ENCODE results near the gene PCDHB7. TPM values are rescaled to one million over a fixed set of nuclear protein-coding genes. Genes with fewer than 3 reads are reported as not detected.
"Not testable (repeated sequence)": the region's sequence is repeated elsewhere in the genome, so short reads cannot be mapped to it uniquely, and the experiment has no call there.

The PCDHB7 gene
- total RNA-seq, 4 donors from 2014 or later: 0.49 to 1.1 (median 0.58) TPM

DNA sequence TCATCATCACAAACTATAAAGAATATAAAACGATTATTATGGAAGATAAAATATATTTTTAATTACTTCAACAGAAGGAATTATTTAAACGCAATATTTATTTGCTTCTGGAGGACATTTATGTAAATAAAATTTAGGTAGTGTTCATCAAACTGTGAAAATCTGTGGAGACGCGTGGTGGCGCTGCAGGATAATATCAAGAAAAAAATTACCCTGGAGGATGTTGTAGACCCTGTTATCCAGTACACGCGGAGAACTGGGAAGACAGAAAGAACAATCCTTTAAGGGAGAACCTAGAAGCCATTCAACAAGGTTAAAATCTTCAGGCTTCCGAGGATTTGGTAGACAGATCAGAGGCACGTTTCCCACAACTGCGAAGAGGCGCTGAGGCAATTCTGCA lies 36.0 kb downstream of the PCDHB7 start, which contains the start of gene PCDHB12:
PCDHB12 (plus strand) TSS at position 242 of the 400 bp plus-strand sequence. CDS start 189 bp downstream, outside the sequence.
- intact Hi-C loops (cut with DNase I; ENCODE audit: low total_unique reads): no loop called here

DNA sequence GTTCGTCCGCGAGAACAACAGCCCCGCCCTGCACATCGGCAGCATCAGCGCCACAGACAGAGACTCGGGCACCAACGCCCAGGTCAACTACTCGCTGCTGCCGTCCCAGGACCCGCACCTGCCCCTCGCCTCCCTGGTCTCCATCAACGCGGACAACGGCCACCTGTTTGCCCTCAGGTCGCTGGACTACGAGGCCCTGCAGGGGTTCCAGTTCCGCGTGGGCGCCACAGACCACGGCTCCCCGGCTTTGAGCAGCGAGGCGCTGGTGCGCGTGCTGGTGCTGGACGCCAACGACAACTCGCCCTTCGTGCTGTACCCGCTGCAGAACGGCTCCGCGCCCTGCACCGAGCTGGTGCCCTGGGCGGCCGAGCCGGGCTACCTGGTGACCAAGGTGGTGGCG lies 37.8 kb downstream of the PCDHB7 start:
- H3K4me3 ChIP-seq (ENCODE audit: low read depth, poor library complexity, severe bottlenecking); intact Hi-C loops (cut with DNase I; ENCODE audit: low total_unique reads); DNase-seq (ENCODE audit: low spot score in 2 of 2): not testable (repeated sequence)
- 34 to 35% methylated on average over 15 to 17 of the region's 39 CpGs for WGBS, 2 donors

More for the DNA sequence above, 36.0 kb downstream of the PCDHB7 start, which contains the start of gene PCDHB12:
- DNase-seq (ENCODE audit: low spot score in 2 of 2): no peak
- no peak within 1 kb of the TSS for H3K4me3 ChIP-seq (ENCODE audit: low read depth, poor library complexity, severe bottlenecking)
- 22 to 31% methylated on average over 11 of the region's 11 CpGs for WGBS, 2 donors
- TF ChIP-seq POLR2A (IDR thresholded peaks at IDR 0.05): no peak
- TF ChIP-seq, protein P1, sequence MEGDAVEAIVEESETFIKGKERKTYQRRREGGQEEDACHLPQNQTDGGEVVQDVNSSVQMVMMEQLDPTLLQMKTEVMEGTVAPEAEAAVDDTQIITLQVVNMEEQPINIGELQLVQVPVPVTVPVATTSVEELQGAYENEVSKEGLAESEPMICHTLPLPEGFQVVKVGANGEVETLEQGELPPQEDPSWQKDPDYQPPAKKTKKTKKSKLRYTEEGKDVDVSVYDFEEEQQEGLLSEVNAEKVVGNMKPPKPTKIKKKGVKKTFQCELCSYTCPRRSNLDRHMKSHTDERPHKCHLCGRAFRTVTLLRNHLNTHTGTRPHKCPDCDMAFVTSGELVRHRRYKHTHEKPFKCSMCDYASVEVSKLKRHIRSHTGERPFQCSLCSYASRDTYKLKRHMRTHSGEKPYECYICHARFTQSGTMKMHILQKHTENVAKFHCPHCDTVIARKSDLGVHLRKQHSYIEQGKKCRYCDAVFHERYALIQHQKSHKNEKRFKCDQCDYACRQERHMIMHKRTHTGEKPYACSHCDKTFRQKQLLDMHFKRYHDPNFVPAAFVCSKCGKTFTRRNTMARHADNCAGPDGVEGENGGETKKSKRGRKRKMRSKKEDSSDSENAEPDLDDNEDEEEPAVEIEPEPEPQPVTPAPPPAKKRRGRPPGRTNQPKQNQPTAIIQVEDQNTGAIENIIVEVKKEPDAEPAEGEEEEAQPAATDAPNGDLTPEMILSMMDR (IDR thresholded peaks at IDR 0.05): no peak

DNA sequence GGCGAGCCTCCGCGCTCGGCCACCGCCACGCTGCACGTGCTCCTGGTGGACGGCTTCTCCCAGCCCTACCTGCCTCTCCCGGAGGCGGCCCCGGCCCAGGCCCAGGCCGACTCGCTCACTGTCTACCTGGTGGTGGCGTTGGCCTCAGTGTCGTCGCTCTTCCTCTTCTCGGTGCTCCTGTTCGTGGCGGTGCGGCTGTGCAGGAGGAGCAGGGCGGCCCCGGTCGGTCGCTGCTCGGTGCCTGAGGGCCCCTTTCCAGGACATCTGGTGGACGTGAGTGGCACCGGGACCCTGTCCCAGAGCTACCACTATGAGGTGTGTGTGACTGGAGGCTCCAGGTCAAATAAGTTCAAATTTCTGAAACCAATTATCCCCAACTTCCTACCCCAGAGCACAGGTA lies 38.4 kb downstream of the PCDHB7 start:
- intact Hi-C loops (cut with DNase I; ENCODE audit: low total_unique reads); H3K4me3 ChIP-seq (ENCODE audit: low read depth, poor library complexity, severe bottlenecking); DNase-seq (ENCODE audit: low spot score in 2 of 2): not testable (repeated sequence)
- WGBS, 2 donors: 30 to 31% methylated on average over 3 to 19 of the region's 27 CpGs

DNA sequence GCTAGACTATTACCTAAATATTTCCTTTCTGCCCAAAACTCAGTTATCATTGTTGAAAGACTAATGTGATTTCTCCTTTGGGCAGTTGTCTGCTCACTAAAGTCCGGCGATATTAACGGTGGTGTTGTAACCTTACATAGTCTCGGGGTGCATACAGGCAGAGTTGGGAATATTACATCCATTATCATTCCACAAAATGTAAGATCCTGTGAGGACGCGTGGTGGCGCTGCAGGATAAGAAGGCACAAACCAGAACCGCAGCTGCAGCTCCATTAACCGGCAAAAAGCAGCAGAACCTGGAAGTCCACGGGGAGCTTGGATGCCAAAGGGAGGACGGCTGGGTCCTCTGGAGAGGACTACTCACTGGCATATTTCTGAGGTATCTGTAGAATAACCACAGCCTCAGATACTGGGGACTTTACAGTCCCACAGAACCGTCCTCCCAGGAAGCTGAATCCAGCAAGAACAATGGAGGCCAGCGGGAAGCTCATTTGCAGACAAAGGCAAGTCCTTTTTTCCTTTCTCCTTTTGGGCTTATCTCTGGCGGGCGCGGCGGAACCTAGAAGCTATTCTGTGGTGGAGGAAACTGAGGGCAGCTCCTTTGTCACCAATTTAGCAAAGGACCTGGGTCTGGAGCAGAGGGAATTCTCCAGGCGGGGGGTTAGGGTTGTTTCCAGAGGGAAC lies 41.4 kb downstream of the PCDHB7 start, which contains the start of gene PCDHB13:
PCDHB13 (plus strand) TSS at position 264 of the 684 bp plus-strand sequence; CDS start at position 469, 205 bp downstream.
- intact Hi-C loops (cut with DNase I; ENCODE audit: low total_unique reads); H3K4me3 ChIP-seq (ENCODE audit: low read depth, poor library complexity, severe bottlenecking); DNase-seq (ENCODE audit: low spot score in 2 of 2): not testable (repeated sequence)
- WGBS, 2 donors: 8 to 13% methylated on average over 13 of the region's 18 CpGs

DNA sequence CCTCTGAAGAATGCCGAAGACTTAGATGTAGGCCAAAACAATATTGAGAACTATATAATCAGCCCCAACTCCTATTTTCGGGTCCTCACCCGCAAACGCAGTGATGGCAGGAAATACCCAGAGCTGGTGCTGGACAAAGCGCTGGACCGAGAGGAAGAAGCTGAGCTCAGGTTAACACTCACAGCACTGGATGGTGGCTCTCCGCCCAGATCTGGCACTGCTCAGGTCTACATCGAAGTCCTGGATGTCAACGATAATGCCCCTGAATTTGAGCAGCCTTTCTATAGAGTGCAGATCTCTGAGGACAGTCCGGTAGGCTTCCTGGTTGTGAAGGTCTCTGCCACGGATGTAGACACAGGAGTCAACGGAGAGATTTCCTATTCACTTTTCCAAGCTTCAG lies 42.1 kb downstream of the PCDHB7 start:
- DNase-seq (ENCODE audit: low spot score in 2 of 2); intact Hi-C loops (cut with DNase I; ENCODE audit: low total_unique reads); H3K4me3 ChIP-seq (ENCODE audit: low read depth, poor library complexity, severe bottlenecking): not testable (repeated sequence)
- 49 to 56% methylated on average over 12 of the region's 12 CpGs for WGBS, 2 donors

DNA sequence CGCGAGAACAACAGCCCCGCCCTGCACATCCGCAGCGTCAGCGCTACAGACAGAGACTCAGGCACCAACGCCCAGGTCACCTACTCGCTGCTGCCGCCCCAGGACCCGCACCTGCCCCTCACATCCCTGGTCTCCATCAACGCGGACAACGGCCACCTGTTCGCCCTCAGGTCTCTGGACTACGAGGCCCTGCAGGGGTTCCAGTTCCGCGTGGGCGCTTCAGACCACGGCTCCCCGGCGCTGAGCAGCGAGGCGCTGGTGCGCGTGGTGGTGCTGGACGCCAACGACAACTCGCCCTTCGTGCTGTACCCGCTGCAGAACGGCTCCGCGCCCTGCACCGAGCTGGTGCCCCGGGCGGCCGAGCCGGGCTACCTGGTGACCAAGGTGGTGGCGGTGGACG lies 43.1 kb downstream of the PCDHB7 start:
- intact Hi-C loops (cut with DNase I; ENCODE audit: low total_unique reads); DNase-seq (ENCODE audit: low spot score in 2 of 2); H3K4me3 ChIP-seq (ENCODE audit: low read depth, poor library complexity, severe bottlenecking): not testable (repeated sequence)
- 31 to 37% methylated on average over 4 to 35 of the region's 40 CpGs for WGBS, 2 donors

DNA sequence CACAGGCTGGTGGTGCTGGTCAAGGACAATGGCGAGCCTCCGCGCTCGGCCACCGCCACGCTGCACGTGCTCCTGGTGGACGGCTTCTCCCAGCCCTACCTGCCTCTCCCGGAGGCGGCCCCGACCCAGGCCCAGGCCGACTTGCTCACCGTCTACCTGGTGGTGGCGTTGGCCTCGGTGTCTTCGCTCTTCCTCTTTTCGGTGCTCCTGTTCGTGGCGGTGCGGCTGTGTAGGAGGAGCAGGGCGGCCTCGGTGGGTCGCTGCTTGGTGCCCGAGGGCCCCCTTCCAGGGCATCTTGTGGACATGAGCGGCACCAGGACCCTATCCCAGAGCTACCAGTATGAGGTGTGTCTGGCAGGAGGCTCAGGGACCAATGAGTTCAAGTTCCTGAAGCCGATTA lies 43.6 kb downstream of the PCDHB7 start:
- WGBS, 2 donors: 35 to 40% methylated on average over 10 to 16 of the region's 26 CpGs
- DNase-seq (ENCODE audit: low spot score in 2 of 2); intact Hi-C loops (cut with DNase I; ENCODE audit: low total_unique reads); H3K4me3 ChIP-seq (ENCODE audit: low read depth, poor library complexity, severe bottlenecking): not testable (repeated sequence)

DNA sequence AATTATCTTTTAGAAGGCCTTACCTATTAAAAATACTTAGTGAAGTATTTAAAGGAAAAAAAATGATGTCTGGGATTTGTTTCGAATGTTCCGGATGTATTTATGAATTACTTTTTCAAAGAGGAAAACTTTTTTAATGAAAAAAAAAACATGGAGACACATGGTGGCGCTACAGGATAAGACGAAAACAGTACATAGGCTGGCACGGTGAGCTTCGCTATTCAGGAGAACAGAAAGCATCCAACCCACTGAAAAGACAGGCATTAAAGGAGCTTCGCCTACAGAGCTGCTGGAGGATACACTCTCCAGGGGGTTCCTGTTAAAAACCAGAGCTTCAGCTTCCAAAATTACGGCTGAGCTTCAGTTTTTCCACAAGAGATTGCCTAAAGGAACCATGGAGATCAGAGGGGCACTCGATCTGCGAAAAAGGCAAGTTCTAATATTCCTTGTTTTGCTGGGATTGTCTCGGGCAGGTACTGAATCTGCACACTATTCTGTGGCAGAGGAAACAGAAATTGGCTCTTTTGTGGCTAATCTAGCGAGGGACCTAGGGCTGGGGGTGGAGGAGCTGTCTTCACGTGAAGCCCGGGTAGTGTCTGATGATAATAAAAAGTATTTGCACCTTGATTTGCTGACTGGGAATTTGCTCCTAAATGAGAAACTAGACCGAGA lies 50.8 kb downstream of the PCDHB7 start, which contains the start of gene PCDHB14:
PCDHB14 (plus strand) TSS at position 232 of the 672 bp plus-strand sequence; CDS start at position 395, 163 bp downstream.
- 28 to 29% methylated on average over 15 of the region's 15 CpGs for WGBS, 2 donors

DNA sequence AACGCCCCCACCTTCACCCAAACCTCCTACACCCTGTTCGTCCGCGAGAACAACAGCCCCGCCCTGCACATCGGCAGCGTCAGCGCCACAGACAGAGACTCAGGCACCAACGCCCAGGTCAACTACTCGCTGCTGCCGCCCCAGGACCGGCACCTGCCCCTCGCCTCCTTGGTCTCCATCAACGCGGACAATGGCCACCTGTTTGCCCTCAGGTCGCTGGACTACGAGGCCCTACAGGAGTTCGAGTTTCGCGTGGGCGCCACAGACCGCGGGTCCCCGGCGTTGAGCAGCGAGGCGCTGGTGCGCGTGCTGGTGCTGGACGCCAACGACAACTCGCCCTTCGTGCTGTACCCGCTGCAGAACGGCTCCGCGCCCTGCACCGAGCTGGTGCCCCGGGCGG lies 52.4 kb downstream of the PCDHB7 start:
- H3K4me3 ChIP-seq (ENCODE audit: low read depth, poor library complexity, severe bottlenecking); DNase-seq (ENCODE audit: low spot score in 2 of 2); intact Hi-C loops (cut with DNase I; ENCODE audit: low total_unique reads): not testable (repeated sequence)
- WGBS, 2 donors: 20 to 31% methylated on average over 15 to 19 of the region's 40 CpGs

More for the DNA sequence above, 50.8 kb downstream of the PCDHB7 start, which contains the start of gene PCDHB14:
- no peak for TF ChIP-seq POLR2A (IDR thresholded peaks at IDR 0.05)
- TF ChIP-seq, protein P1 (IDR thresholded peaks at IDR 0.05): no peak
- DNase-seq (ENCODE audit: low spot score in 2 of 2): no peak
- intact Hi-C loops (cut with DNase I; ENCODE audit: low total_unique reads): no loop called here
- no peak within 1 kb of the TSS for H3K4me3 ChIP-seq (ENCODE audit: low read depth, poor library complexity, severe bottlenecking)

DNA sequence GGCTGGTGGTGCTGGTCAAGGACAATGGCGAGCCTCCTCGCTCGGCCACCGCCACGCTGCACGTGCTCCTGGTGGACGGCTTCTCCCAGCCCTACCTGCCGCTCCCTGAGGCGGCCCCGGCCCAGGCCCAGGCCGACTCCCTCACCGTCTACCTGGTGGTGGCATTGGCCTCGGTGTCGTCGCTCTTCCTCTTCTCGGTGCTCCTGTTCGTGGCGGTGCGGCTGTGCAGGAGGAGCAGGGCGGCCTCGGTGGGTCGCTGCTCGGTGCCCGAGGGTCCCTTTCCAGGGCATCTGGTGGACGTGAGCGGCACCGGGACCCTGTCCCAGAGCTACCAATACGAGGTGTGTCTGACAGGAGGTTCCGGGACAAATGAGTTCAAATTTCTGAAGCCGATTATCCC lies 53.0 kb downstream of the PCDHB7 start:
- DNase-seq (ENCODE audit: low spot score in 2 of 2): not testable (repeated sequence)

More for the DNA sequence above, 53.0 kb downstream of the PCDHB7 start:
- H3K4me3 ChIP-seq (ENCODE audit: low read depth, poor library complexity, severe bottlenecking); intact Hi-C loops (cut with DNase I; ENCODE audit: low total_unique reads): not testable (repeated sequence)
- 37 to 38% methylated on average over 20 to 30 of the region's 30 CpGs for WGBS, 2 donors

Measured in lower leg skin (tissue), 4 donors.